HG02884 (cell line): ENCODE data around the gene CEP78.

Experiments used
- ATAC-seq: cut with Tn5 transposase; IDR thresholded peaks from one replicate; pipeline ENCODE4 v1.9.1; 2021; ENCODE audit warnings: mild to moderate bottlenecking, moderate library complexity; ENCODE audit not compliant: unreplicated experiment

CEP78 gene

DNA sequence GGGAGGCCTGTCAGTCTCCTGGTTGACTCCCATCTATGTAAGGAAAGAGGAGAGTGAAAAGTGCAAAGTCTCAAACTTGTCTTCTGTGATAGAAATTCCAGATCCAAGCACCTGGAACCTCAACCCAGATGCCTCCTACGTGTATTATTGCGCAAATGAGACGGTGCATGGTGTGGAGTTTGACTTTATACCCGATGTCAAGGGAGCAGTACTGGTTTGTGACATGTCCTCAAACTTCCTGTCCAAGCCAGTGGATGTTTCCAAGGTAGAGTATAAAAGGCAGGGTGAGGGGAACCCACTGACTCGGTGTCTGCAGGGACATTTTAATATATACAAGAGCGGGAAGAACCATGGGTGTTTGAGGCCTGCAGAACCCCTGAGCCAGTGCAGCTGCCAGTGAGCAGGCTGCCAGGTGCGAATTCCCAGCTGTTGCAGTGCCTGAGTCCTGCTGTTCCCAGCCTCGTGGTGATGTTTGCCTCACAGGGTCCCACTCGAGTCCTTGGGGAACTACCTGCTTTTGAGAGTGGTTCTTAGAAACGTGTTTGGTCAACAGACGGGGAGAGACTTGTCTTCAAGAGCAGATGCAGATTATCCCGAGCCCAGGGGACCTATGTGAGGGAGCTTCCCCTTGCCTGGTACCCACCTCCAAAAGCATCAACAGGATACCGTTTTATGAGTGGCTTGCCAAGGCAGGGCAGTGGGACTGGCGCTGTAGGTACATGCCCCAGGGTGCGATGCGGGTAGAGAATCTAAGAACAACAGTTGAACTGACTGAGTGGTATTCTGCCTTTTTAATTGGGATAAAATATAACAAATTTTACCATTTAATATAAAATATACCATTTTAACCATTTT is 70.6 kb downstream of the CEP78 start:
- ATAC-seq: no peak

DNA sequence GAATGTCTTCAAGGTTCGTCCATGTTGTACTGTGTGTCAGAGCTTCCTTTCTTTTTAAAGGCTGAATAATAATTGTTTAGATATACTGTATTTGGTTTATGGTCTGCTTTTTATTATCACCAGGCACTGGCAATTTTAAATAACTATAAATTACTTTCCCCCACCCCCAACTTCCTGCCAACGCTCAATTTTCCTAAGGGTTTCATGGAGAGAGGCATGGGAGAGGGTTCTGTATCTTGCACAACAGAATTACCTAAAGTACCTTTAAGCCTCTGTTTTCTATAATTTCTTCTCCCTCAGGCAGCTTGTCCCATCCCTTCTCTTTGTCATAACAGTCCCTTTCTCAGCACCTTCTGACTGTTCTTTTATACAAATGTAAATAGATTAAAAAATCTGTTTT is 71.5 kb downstream of the CEP78 start:
- ATAC-seq: no peak

DNA sequence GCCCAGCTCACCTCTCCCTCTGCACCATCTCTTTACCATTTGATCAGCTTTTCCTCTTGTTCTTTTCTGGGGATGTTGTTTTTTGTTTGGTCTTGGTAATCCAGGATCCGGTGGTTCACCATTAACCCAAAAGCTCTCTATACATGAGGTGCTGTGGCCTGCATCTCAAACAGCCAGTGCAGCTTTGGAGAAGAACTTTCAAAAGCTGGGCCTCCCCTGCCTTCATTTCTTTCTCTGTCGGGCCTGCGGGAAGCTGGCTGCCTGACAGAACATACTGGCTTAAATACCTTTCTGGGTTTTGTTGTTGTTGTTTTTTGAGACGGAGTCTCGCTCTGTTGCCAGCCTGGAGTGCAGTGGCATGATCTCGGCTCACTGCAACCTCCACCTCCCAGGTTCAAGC is 73.2 kb downstream of the CEP78 start:
- ATAC-seq: no peak

DNA sequence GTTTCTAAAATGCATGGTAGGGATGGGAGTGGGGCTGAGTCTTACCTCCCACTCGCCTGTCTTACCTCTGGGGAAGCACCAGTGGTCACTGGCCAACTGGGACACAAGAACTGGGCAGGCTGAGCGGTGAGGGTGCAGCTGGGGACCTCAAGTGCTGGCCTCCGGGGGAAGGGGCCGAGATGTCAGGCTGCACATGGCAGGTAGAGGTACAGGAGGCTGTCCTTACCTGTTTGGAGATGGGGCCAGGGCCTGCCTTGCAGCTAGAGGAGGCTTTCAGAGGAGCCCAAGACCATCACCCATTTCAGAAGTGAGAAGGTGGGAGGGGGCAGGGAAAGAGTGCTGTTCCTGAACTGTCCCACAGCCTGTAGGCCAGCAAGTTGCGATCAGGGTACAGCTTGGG is 75.2 kb downstream of the CEP78 start:
- ATAC-seq: no peak

DNA sequence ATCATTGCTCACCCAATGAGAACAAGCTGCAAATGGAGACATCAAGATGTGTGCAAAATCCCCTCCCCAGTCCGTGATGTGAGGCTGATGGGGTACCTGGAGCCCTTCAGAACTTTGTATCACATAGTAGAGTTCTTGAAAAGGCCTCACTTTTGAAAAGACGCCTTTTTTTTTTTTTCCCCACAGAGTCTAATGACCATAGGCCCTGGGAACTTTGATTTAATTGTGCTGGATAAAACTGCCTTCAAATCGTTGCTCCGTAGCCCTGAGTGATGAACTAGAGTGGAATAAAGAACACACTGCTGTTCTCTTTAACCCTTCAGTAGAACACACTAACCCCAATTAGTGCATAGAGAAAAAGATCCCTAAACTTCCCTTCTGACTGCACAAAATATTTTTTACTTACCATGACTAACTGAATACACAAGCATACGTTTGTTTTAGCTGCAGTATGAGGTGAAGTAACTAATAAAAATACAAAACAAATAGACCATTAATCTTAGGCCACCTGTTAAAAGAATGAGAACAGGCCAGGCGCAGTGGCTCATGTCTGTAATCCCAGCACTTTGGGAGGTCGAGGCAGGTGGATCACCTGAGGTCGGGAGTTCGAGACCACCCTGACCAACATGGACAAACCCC is 76.1 kb downstream of the CEP78 start:
- no peak for ATAC-seq

DNA sequence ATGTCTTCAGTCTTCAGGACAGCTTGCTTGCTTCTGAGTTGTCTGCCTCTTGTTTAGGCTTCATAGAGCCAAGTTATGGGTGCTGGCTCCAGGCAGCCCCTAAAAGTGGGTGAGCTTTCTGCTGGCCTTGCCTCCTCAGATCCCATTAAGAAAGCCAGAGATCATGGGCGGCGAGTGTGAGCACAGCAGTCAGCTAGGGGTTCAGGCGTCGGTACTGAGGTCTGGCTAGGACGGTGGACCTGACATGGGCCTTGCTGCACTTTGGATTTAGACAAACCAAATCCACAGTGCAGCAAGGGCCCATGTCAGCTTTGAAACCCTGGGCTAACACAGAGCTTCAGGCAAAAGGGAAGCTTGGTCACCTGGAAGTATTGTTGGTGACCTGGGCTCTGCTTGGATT is 78.7 kb downstream of the CEP78 start:
- ATAC-seq: no peak

DNA sequence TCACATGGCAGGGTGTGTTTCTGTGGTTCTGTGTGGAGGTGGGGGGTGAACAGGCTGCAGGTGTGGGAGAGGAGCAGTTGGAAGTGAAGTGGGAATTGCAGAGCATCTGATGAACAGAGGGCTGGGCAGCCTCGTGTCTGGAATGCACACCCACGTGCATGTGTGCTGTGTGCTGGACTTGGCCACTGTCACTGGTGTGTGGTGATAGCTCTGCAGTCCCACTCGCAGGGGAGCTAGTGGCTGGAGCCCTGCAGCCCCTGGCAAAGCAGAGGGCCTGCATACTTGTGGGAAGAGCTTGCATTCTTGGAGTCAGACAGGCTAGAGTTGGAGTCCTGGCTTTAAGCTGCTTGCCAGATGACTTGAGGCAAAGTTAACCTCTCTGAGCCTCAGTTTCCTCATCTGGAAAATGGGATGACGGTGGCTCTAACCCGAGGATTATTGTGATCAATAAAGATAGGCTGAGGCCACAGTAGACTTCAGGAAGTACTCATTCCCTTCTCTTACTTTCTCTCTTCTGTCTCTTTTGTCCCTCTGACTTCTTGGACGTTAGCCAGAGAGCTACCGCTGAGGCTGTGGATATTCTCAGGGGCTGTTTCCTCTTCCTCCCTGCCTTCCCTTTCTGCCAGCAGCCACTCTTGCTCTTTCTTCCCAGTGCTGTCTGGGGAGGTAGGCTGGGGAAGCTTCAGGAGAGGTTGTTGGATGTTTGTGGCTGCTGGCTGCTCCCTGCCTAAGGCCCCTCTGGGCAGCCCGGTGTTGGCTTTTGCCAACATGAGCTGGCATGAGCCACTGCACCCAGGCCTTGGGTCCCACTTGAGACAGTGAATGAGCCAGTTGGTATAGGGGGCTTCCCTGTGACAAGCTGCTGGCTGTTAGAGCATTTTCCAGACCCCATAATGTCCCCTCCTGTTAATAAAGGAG is 79.3 kb downstream of the CEP78 start:
- no peak for ATAC-seq

DNA sequence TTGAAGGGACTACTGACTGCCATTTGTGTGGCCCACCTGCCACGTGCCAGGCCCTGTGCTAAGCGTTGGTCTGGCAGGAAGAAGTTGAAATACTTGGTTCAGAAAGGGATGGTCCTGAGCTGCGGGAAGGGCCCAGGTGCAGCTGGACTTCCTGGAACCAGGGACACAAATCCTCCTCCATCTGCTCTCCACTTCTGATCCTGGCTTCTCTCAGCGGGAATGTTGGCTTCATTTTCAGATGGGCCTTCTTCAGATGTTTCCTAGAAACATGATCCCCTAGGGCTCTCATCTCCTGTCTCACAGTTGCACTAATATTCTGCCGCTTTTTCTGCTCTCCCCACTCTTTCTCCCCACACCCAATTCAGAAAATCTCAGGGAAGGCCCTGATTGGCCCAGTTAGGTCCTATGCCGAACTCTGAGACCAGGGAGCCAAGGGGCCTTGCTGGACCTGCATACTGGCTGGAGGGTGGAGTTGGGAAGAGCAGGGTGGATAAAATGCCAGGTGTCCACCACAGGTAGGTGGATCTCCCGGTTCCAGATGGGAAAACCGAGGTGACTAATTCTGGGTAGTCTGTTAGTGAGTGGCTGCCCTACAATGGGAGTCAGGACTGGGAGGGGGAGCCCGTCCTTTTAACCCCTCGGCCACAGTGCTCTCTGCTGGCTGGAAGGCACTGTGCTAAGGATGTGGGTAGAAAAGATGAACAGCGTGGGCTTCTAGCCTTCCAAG is 80.5 kb downstream of the CEP78 start:
- ATAC-seq: no peak

DNA sequence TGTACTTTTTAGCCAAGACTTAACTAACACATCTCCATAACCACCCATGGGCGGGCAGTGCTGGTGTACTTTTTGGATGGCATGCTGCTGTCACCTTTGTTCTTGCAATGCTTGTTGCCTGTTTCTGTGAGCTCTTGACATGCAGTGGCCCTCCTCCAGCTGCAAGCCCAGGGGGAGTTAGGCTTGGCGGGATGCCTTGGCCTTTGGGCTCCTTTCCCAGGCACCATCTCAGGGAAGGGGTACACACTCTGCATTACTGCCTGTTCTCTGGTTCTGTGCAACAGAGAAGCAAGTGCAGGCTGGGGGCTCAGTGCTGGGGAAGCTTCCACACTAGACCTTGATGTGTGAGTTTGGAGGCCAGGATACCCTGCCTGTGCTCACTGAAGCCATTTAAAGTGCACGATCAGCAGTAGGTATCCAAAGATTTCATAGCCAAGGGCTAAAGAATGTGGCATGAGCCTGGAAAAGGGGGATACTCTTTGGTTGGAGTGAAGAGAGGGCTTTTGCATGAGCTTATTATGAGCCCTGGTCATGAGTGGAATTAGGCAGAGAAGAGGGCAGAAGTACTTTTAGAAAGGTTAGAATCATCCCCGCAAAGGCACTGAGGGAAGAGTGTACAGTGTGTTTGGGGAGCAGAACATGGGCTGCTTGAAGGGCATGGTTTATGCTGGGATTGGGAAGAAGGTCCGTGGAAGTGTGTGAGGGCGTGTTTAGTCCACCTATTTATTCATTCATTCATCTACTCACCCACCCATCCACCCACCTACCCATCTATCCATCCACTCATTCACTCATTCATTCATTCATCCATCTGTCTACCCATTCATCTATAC is 83.5 kb downstream of the CEP78 start:
- ATAC-seq: no peak

DNA sequence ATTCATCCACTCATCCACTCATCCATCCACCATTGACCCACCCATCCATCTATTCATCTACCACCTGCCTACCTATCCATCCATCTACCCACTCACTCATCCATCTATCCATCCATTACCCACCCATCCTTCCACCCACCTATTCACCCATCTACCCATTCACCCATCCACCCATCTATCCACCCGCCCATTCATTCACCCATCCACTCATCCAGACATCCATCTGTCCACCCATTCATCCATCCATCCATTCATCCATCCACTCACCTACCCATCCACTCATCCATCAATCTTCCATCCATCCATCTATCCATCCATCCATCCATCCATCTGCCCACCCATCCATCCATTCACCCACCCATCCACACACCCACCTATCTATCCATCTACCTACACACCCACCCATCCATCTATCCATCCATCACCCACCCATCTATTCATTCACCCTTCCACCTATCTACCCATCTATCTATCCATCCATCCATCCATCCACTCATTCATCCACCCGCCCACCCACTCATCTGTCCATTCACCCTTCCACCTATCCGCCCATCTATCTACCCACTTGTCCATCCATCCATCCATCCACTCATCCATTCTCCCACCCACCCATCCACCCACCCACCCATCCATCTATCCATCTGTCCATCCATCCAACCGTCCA is 84.3 kb downstream of the CEP78 start:
- ATAC-seq: no peak

DNA sequence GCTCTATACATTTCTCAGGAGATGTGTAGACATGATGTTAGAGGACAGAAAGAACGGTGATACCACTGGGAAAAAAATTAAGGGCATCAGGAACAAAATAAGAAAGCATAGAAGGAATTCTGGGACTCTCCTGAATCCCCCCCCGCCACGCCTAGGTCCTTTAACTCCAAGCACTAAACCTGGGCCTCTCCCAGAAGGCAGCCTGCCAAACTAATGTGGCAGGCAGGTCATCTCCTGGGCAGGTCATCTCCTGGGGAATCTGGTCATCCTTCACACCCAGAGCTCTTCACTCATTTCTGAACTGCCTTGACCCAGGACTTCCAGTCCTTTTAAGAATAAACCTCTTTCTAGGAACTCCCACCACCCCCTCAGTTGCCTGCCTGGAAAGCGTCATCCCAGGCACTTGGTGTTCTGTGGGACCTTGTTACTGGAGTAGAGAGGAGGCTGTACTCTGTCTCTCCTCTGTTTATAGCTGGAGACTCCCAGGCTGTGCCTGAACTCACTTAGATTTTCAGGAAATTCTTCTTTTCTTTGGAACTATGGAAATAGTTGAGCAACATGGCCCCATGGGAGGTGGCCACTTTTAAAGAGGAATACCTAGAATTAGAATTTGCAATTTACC is 85.1 kb downstream of the CEP78 start:
- no peak for ATAC-seq

DNA sequence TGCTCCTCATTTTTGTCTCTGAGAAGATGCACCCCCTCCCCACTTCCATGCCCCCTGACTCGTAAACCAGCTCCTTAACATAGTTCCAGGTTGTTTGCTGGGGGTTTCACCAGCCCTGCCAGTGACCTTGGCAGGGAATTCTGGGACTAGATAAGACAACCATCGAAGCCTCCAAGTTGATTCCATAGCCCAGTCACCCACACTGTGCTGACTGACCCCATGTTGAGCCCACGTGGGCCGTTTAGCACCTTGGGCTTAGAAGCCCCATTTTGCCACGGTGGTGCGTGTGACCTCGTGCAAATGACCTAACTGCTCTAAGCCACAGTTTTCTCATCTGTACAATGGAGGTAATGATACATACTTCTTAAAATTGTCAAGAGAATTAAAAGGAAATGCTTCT is 85.6 kb downstream of the CEP78 start:
- ATAC-seq: no peak

DNA sequence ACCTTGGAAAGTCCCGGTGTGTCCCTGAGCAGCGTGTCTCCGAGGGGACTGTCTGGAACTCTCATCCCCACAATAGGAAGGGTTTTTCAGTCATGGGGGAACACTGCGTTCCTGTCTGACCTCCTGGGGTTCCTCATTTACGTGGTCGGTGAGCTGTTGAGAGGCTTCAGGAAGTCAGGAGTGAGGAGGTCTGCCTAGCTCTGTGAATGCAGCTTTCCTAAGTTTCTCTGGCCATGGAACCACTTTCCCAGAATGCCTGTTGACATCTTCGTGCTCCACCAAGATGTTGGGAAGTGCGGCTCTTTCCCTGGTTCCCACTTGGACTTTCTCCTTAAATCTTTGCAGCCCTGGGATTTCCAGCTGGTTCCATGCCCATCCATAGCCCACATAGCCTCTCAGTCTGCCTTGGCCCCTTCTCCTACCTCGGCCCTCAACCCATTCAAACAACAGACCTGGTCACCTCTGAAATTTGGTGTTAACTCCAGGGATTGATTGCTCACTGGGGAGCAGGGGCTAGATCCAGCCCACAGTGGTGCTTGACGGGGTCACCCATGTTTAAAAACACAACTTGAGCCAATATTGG is 88.3 kb downstream of the CEP78 start:
- no peak for ATAC-seq

DNA sequence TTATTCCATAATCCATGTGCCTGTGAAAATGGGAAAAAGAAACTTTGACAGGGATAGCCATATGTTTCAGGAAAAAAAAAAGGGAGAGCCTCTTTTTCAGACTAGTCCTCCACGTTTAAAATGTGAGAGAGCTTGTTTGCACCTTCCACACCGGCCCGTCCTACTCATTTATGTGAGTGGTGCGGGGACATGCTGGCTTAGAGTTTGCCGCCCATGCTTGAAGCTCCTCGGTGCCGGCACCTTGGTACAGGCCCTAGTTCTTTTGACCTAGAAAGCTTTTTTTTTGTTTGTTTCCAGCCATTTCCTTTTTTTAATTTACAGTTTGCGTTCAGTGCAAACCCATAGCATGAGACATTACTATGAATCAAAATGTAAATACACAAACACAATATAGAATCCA is 88.8 kb downstream of the CEP78 start:
- no peak for ATAC-seq

DNA sequence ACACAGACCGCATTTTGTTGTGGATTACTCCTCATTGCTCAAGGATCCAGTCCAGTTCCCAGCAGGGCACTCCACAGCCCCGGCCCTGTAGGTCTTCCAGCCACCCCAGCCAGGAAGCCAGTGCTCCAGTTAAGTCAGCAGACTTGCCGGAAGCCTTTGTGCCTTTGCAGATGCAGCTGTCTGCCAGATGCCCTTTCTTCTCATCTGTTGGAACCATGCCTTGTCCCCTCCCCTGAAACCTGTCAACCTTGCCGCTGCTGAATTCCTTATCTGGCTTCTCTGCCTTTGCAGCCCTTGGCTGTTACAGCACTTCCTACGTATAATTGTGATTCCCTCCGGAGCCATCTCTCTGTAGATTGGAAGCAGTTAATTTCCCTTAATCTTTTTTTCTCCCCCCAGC is 89.5 kb downstream of the CEP78 start:
- ATAC-seq: no peak

DNA sequence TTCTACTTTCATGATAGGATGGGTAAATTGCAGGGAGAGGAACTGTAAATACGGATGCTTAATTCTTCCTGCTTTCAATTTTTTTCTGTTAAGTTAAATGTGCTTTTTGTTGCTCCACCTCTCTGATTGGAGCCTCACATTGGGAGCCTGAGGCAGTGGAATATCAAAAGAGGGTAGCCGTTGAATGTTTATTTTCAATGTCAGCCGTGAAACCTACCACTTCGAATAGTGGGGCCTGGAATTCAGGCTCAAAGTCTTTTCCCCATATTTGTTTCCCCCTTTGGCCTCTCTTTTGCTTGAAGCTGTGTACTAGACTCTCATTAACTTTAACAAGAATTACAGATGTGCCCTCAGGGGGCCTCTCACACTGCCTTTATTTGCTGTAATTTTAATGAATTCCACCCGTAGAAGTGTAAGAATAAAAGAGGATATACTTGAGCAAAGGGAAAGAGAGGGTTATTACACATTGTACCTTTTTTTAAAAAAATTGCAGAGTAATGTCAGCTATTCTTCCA is 90.0 kb downstream of the CEP78 start:
- no peak for ATAC-seq

DNA sequence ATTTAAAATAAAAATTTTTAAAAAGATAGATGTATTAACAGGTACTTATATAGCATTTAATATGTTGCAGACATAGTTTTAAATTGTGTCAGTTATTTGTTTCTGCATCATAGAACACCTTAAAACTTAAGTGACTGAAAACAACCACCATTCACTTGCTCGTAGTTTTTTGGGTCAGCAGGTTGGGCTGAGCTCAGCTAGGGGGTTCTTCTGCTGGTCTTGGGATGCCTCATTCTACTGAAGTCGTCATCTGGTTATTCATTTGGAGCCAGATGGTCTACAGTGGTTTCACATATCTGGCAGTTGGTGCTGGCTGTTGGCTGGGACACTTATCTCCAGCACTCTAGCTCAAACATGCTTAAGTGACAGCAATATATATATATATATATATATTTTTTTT is 90.7 kb downstream of the CEP78 start:
- ATAC-seq: no peak
